ENCODE data around the gene SWT1.

GRCh38 chr1:185279571-185279970 lies 122.6 kb downstream of the SWT1 start:
- no peak for TF ChIP-seq ZNF565 (CRISPR knock-in tag; conservative IDR thresholded peaks at IDR 0.05; ENCODE audit: low read depth)
- no peak for TF ChIP-seq ZC3H10 (CRISPR knock-in tag; IDR thresholded peaks at IDR 0.05)
- TF ChIP-seq ZFP3 (CRISPR knock-in tag; IDR thresholded peaks at IDR 0.05) = no peak
- TF ChIP-seq TCF4 (CRISPR knock-in tag; IDR thresholded peaks at IDR 0.05; ENCODE audit: borderline replicate concordance) = no peak
- TF ChIP-seq CSDC2 (CRISPR knock-in tag; IDR thresholded peaks at IDR 0.05) = no peak
- TF ChIP-seq RARB (CRISPR knock-in tag; IDR thresholded peaks at IDR 0.05) = no peak
- TF ChIP-seq PPARA (CRISPR knock-in tag; IDR thresholded peaks at IDR 0.05; ENCODE audit: borderline replicate concordance) = no peak
- no peak for TF ChIP-seq PATZ1 (CRISPR knock-in tag; IDR thresholded peaks at IDR 0.05; ENCODE audit: borderline replicate concordance)
- TF ChIP-seq ZNF70 (CRISPR knock-in tag; IDR thresholded peaks at IDR 0.05) = no peak

All from SK-N-SH treated with all-trans-retinoic acid at 6 μM for 48 hours (cell line).